Neutrophil (primary cell): ENCODE results near the gene RFX8.

Experiments used
- H3K27ac ChIP-seq: fragments of 200-600 bp; sonication (generic); 2 replicates; pipeline ENCODE4 v1.5.1; 2016; ENCODE audit warnings: mild to moderate bottlenecking, moderate library complexity
- H3K27me3 ChIP-seq: fragments of 200-600 bp; sonication (generic); 2 replicates; pipeline ENCODE4 v1.6.0; 2016; ENCODE audit warnings: mild to moderate bottlenecking
- H3K36me3 ChIP-seq: fragments of 200-600 bp; sonication (generic); 2 replicates; pipeline ENCODE4 v1.5.1; 2017
- H3K4me1 ChIP-seq, 2 experiments: fragments of 200-600 bp in 1 of 2; sonication (generic) in 1 of 2; 1 replicate in 1 of 2; 2 replicates in 1 of 2; pipeline versions ENCODE4 v1.5.1 to v1.6.1; 2013 to 2016; ENCODE audit warnings: low read depth in 1 of 2, low read length in 1 of 2, mild to moderate bottlenecking in 1 of 2, moderate library complexity in 1 of 2; ENCODE audit not compliant: control insufficient read depth in 1 of 2, insufficient read depth in 1 of 2
- H3K4me3 ChIP-seq, 2 experiments: fragments of 200-600 bp in 1 of 2; sonication (generic) in 1 of 2; 1 replicate in 1 of 2; 2 replicates in 1 of 2; pipeline ENCODE4 v1.5.1; 2013 to 2016; ENCODE audit warnings: low read depth in 1 of 2, low read length in 1 of 2, mild to moderate bottlenecking in 1 of 2, moderate library complexity in 1 of 2
- H3K9me3 ChIP-seq: fragments of 200-600 bp; sonication (generic); 2 replicates; pipeline ENCODE4 v1.5.1; 2016
- TF ChIP-seq, protein P1 (sequence below): fragments of 200-600 bp; sonication (generic); IDR thresholded peaks from 2 replicates; pipeline ENCODE4 v1.5.1; 2016; ENCODE audit warnings: antibody characterized with exemption

The RFX8 gene

DNA sequence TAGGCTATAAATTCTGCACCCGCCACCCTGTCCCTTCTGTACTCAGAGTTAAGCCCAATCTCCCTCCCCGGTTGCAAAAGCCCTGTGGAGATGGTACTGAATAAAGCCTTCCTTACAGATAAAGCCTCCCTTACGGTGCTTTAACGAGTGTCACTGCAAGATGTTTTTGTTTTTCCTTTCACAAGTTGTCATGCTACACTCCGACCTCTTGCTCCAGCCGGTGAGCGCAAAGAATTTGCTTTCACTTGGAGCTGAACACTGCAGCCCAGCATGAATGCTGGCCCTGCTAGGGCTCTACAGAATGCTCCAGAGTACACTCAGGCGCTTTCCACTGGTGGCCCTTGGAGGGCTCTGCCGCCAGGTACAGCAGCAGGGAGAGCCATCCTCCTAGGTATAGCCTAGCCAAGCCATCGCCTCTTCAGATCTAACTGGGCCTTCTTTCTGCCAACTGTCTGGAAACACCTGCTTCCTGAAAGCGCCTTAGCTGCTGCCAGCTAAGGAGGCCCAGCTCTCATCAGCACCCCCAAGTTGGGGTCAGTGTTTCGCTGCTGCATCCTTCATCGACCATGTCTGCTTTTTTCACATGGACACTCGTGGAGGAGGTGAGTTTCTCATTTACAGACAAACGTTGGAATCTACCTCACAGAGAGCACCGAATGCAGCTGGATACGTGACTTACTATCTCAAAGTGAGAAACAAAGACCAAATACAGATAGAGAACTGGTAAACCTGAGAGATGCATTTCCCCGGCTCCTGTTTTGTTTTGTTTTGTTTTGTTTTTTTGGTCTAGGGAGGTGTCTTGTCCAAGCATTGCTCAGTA, 74.2 kb downstream of the RFX8 start:
- Histone ChIP-seq H3K27me3 (peaks cover 3% of the 10 kb centered on the region), H3K27ac (peak overlapping the region; percentile 37), H3K4me1 (peaks cover 48 to 51% of the 10 kb centered on the region in 2 experiments), H3K36me3 (no peaks in the 10 kb centered on the region), H3K9me3 (no peaks in the 10 kb centered on the region), H3K4me3 (no peak overlapping the region)
- TF ChIP-seq, protein P1, sequence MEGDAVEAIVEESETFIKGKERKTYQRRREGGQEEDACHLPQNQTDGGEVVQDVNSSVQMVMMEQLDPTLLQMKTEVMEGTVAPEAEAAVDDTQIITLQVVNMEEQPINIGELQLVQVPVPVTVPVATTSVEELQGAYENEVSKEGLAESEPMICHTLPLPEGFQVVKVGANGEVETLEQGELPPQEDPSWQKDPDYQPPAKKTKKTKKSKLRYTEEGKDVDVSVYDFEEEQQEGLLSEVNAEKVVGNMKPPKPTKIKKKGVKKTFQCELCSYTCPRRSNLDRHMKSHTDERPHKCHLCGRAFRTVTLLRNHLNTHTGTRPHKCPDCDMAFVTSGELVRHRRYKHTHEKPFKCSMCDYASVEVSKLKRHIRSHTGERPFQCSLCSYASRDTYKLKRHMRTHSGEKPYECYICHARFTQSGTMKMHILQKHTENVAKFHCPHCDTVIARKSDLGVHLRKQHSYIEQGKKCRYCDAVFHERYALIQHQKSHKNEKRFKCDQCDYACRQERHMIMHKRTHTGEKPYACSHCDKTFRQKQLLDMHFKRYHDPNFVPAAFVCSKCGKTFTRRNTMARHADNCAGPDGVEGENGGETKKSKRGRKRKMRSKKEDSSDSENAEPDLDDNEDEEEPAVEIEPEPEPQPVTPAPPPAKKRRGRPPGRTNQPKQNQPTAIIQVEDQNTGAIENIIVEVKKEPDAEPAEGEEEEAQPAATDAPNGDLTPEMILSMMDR = no peak

DNA sequence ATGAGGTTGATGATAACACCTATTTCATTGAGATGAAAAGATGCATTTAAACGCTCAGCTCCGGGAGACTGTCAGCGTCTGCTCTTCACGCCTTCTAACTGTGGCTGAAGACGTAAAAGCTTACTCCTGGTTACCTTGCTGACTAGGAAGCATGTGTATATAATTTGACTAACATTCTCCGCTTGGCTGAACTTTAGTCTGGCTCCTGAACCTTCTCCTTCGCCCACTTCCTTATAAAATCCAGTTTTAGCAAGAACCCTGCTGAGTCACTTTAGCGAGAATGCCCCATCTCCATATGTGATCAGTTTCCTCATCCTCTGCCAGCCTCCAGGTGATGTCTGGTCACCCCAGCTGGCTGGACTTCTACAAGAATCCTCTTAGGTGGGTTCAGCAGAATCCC, 74.9 kb downstream of the RFX8 start:
- H3K4me1 ChIP-seq = peaks cover 41 to 44% of the 10 kb centered on the region in 2 experiments
- peaks cover 3% of the 10 kb centered on the region for H3K27me3 ChIP-seq
- H3K9me3 ChIP-seq = no peaks in the 10 kb centered on the region
- no peaks in the 10 kb centered on the region for H3K36me3 ChIP-seq
- no peak overlapping the region for H3K27ac ChIP-seq
- H3K4me3 ChIP-seq = peak overlapping the region in 1 of 2 experiments; percentile 9
- TF ChIP-seq, protein P1 = no peak

DNA sequence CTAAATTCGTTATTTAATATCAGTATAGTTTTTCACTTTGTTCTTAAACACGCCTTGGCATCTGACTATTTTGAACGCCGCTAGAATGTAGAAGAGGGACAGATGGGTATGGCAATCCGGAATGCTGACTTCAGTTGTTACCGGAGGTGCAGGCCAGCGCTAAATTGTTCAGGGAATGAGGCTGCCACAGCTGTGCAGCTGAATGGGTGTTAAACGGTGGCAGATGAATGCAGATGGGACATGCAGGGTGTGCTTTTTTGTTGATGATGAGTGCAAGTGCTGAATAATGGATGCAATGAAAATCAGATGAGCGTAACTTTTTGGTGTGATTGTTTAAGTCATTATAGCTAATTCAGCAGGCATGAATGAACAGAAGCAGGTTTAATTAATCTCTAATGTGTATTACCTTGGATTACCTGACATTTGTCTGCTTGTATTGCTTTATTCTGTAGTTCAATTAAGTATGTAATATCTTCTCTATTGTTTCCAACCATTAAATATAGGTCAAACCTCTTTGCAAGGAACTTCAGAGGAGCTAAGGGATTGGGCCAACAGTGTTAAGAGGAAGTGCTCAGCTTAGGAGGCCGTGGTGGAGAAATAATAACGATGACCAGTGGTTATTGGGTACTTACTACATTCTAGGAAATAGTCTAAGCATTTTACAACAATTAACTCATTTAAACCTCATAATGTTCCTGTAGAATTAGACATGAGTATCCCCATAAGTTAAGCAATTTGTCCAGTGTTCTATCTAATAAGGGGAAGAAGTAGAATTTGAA, 75.7 kb downstream of the RFX8 start:
- H3K9me3 ChIP-seq = no peaks in the 10 kb centered on the region
- H3K4me3 ChIP-seq = peak overlapping the region in 1 of 2 experiments; percentile 9
- H3K4me1 ChIP-seq = peaks cover 33 to 36% of the 10 kb centered on the region in 2 experiments
- TF ChIP-seq, protein P1 = no peak
- H3K36me3 ChIP-seq = no peaks in the 10 kb centered on the region
- peaks cover 3% of the 10 kb centered on the region for H3K27me3 ChIP-seq
- H3K27ac ChIP-seq = peak overlapping the region; percentile 3

DNA sequence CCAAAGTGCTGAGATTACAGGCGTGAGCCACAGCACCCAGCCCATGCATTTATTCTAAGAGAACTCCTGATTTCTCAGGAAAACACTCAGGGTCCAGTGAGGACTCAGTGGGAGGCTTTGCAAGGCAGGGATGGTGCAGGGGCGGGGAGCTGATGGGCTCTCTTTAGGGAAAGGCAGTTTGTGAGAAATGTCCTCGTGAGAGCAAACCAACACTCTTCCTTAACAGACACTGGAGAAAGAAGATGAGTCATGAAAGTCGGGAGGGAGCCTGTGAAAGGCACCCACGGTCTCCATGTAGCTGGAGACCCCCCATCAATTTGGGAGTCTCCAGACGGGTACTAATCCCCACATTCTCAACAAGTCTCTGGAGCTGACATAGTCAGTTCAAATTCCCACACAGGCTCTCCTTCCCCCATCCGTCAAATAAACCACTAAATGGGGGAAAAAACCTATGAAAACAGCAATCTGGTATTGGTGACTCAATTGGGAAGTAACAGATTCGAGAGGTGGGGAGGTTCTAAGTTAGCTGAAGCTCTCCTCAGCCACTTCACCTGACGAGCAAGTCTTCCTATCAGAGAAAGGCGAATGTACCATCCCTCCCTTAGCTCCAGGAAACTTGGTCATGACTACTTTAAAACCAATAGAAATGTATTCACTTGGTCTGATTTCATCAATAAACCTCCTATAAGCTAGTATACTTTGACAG, 76.6 kb downstream of the RFX8 start:
- no peaks in the 10 kb centered on the region for H3K36me3 ChIP-seq
- TF ChIP-seq, protein P1 = no peak
- H3K4me1 ChIP-seq = peaks cover 27 to 30% of the 10 kb centered on the region in 2 experiments
- H3K4me3 ChIP-seq = no peak overlapping the region
- H3K27me3 ChIP-seq = peaks cover 3% of the 10 kb centered on the region
- H3K27ac ChIP-seq = no peak overlapping the region
- H3K9me3 ChIP-seq = no peaks in the 10 kb centered on the region

DNA sequence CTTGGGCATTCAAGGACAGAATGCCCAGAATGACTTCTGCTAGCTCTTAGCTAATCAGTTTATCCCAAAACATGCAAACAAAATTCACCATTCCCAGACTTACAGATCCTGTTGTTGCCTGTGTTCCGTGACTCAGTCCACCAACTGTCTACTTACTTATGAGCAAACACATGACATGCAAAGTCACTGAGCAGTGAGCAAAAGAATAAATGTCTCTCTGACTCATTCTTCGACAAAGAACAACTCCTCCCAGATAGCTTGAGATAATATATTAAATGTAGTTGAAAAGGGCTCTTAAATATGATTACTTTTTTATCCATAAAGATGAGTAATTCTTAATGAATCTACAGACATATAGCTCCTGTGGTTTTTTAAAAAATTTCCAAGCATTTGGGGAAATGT, 78.6 kb downstream of the RFX8 start:
- Histone ChIP-seq H3K4me1 (peaks cover 25% of the 10 kb centered on the region in 2 experiments), H3K36me3 (no peaks in the 10 kb centered on the region), H3K27me3 (peaks cover 3% of the 10 kb centered on the region), H3K9me3 (no peaks in the 10 kb centered on the region), H3K27ac (no peak overlapping the region), H3K4me3 (no peak overlapping the region)
- TF ChIP-seq, protein P1 = no peak
